Nephron (organoid): ENCODE results near the gene SYTL1.
A peak's percentile ranks its signal among the peaks of the same experiment; 100 is the strongest.

Experiments
- H3K27ac Mint-ChIP-seq, 3 experiments: 2 replicates each; pipeline ENCODE4 v1.8.0; 2020; ENCODE audit warnings: mixed read lengths in 3 of 3, mild to moderate bottlenecking in 2 of 3, moderate library complexity in 1 of 3
- H3K27me3 Mint-ChIP-seq: 2 replicates; pipeline ENCODE4 v1.8.0; 2021; ENCODE audit warnings: low read depth, mild to moderate bottlenecking, moderate library complexity, mixed read lengths
- H3K36me3 Mint-ChIP-seq: 2 replicates; pipeline ENCODE4 v1.8.0; 2020; ENCODE audit warnings: low read depth, mixed read lengths
- H3K4me1 Mint-ChIP-seq: 2 replicates; pipeline ENCODE4 v1.8.0; 2020; ENCODE audit warnings: mixed read lengths
- H3K4me3 Mint-ChIP-seq, 3 experiments: 2 replicates each; pipeline ENCODE4 v1.8.0; 2020; ENCODE audit warnings: mild to moderate bottlenecking in 3 of 3, mixed read lengths in 3 of 3, moderate library complexity in 2 of 3
- H3K9me3 Mint-ChIP-seq: 2 replicates; pipeline ENCODE4 v1.8.0; 2020; ENCODE audit warnings: mixed read lengths
- CTCF ChIP-seq, 3 experiments: fragments of 200-600 bp; sonication (generic); IDR thresholded peaks; one replicate each; pipeline ENCODE4 v1.5.0; 2021; ENCODE audit warnings: antibody characterized with exemption in 3 of 3; ENCODE audit not compliant: unreplicated experiment in 3 of 3

Gene SYTL1

GRCh38 chr1:27341525-27342252 lies at the start of gene SYTL1:
Gene SYTL1 (plus strand): TSS chr1:27342022. CDS start chr1:27345335, 3,313 bp downstream.
- no peak for TF ChIP-seq CTCF (IDR thresholded peaks at IDR 0.05; ENCODE audit: unreplicated experiment in 3 of 3)
- Mint-ChIP-seq H3K27ac (peak within 1 kb of the TSS; percentile 32 to 90 (median 79)), H3K4me3 (peak within 1 kb of the TSS; percentile 38 to 78 (median 71)), H3K9me3 (no peaks in the 10 kb centered on the region), H3K4me1 (peaks cover 30% of the 10 kb centered on the region), H3K36me3 (peaks cover 4% of the 10 kb centered on the region), H3K27me3 (no peaks in the 10 kb centered on the region)

GRCh38 chr1:27292106-27292505 lies 49.7 kb upstream of the SYTL1 start:
- peaks cover 3% of the 10 kb centered on the region for H3K9me3 Mint-ChIP-seq
- H3K27ac Mint-ChIP-seq: no peak overlapping the region
- no peak overlapping the region for H3K4me3 Mint-ChIP-seq
- TF ChIP-seq CTCF (IDR thresholded peaks at IDR 0.05; ENCODE audit: unreplicated experiment in 3 of 3): no peak
- peaks cover 3% of the 10 kb centered on the region for H3K27me3 Mint-ChIP-seq
- peaks cover 4% of the 10 kb centered on the region for H3K4me1 Mint-ChIP-seq
- H3K36me3 Mint-ChIP-seq: peaks cover 43% of the 10 kb centered on the region

GRCh38 chr1:27293915-27294314 lies 47.9 kb upstream of the SYTL1 start:
- no peaks in the 10 kb centered on the region for H3K27me3 Mint-ChIP-seq
- peaks cover 42% of the 10 kb centered on the region for H3K36me3 Mint-ChIP-seq
- peaks cover 18% of the 10 kb centered on the region for H3K4me1 Mint-ChIP-seq
- peaks cover 3% of the 10 kb centered on the region for H3K9me3 Mint-ChIP-seq
- no peak overlapping the region for H3K27ac Mint-ChIP-seq
- no peak for TF ChIP-seq CTCF (IDR thresholded peaks at IDR 0.05; ENCODE audit: unreplicated experiment in 3 of 3)
- H3K4me3 Mint-ChIP-seq: no peak overlapping the region

GRCh38 chr1:27296773-27297291 lies 45.0 kb upstream of the SYTL1 start:
- peaks cover 26% of the 10 kb centered on the region for H3K36me3 Mint-ChIP-seq
- peak overlapping the region; percentile 71 to 92 (median 73) for H3K27ac Mint-ChIP-seq
- H3K27me3 Mint-ChIP-seq: no peaks in the 10 kb centered on the region
- no peaks in the 10 kb centered on the region for H3K9me3 Mint-ChIP-seq
- TF ChIP-seq CTCF (IDR thresholded peaks at IDR 0.05; ENCODE audit: unreplicated experiment in 3 of 3): peak; percentile 44 to 57 (median 46)
- no peak overlapping the region for H3K4me3 Mint-ChIP-seq
- H3K4me1 Mint-ChIP-seq: peaks cover 44% of the 10 kb centered on the region

- Mint-ChIP-seq H3K27ac (peak overlapping the region; percentile 99 to 100 (median 100)), H3K4me1 (peaks cover 44% of the 10 kb centered on the region), H3K9me3 (no peaks in the 10 kb centered on the region), H3K27me3 (no peaks in the 10 kb centered on the region), H3K4me3 (no peak overlapping the region), H3K36me3 (peaks cover 23% of the 10 kb centered on the region)
- TF ChIP-seq CTCF (IDR thresholded peaks at IDR 0.05; ENCODE audit: unreplicated experiment in 3 of 3): no peak
Observed at GRCh38 chr1:27297903-27298302, 43.9 kb upstream of the SYTL1 start.
